Common myeloid progenitor, CD34-positive (primary cell): ENCODE measurements around the gene GUCA1A. TPM values are rescaled to one million over a fixed set of nuclear protein-coding genes. Genes with fewer than 3 reads are reported as not detected.

Experiments used
- CTCF ChIA-PET: fragments of 350-600 bp; sonication (Branson Sonifier 250); formaldehyde crosslinking; loops from one replicate; lab custom pipeline; 2021; ENCODE audit warnings: antibody characterized with exemption; lab: Charles Lee
- POLR2A ChIA-PET: fragments of 350-600 bp; sonication (Branson Sonifier 250); formaldehyde crosslinking; loops from one replicate; lab custom pipeline; 2021; ENCODE audit warnings: antibody characterized with exemption; lab: Charles Lee
- DNase-seq, 3 donors: peaks; one replicate each; pipeline versions ENCODE4 v3.0.0 to v3.0.0-alpha.2; 2013
- H3K27ac ChIP-seq, 2 experiments: 1 replicate in 1 of 2; 2 replicates in 1 of 2; pipeline ENCODE4 v1.7.0; 2013; ENCODE audit warnings: inconsistent platforms in 2 of 2, low read length in 2 of 2, mild to moderate bottlenecking in 2 of 2, low read depth in 1 of 2, moderate library complexity in 1 of 2; ENCODE audit not compliant: severe bottlenecking in 2 of 2, insufficient read depth in 1 of 2, poor library complexity in 1 of 2
- H3K27me3 ChIP-seq, 5 experiments: replicated peaks in 2 of 5; 1 replicate in 3 of 5; 2 replicates in 2 of 5; pipeline versions ENCODE4 v1.6.1 to v1.7.0; 2013; ENCODE audit warnings: low read length in 4 of 5, mild to moderate bottlenecking in 2 of 5, moderate library complexity in 2 of 5, inconsistent platforms in 1 of 5; ENCODE audit not compliant: insufficient read depth in 5 of 5, control insufficient read depth in 4 of 5
- H3K36me3 ChIP-seq, 4 experiments: 1 replicate in 2 of 4; 2 replicates in 2 of 4; pipeline versions ENCODE4 v1.6.1 to v1.7.0; 2013; ENCODE audit warnings: low read length in 3 of 4, control low read depth in 1 of 4, mild to moderate bottlenecking in 1 of 4; ENCODE audit not compliant: control insufficient read depth in 4 of 4, insufficient read depth in 4 of 4
- H3K4me1 ChIP-seq, 4 experiments: 1 replicate in 3 of 4; 2 replicates in 1 of 4; pipeline versions ENCODE4 v1.6.1 to v1.7.1; 2013; ENCODE audit warnings: low read length in 3 of 4, mild to moderate bottlenecking in 3 of 4, control low read depth in 1 of 4, inconsistent platforms in 1 of 4, moderate library complexity in 1 of 4; ENCODE audit not compliant: control insufficient read depth in 4 of 4, insufficient read depth in 4 of 4; ENCODE audit errors: control extremely low read depth in 1 of 4
- H3K4me3 ChIP-seq, 7 experiments: 1 replicate in 4 of 7; 2 replicates in 3 of 7; pipeline versions ENCODE4 v1.5.1 to v1.7.0; 2013; ENCODE audit warnings: mild to moderate bottlenecking in 7 of 7, low read length in 6 of 7, moderate library complexity in 6 of 7, inconsistent platforms in 2 of 7, low read depth in 2 of 7, control low read depth in 1 of 7; ENCODE audit not compliant: insufficient read depth in 4 of 7, control insufficient read depth in 1 of 7; ENCODE audit errors: extremely low read depth in 1 of 7
- H3K9me3 ChIP-seq, 5 experiments: 1 replicate in 4 of 5; 2 replicates in 1 of 5; pipeline versions ENCODE4 v1.6.1 to v1.7.1; 2013; ENCODE audit warnings: low read length in 4 of 5, mild to moderate bottlenecking in 2 of 5, inconsistent platforms in 1 of 5, low read depth in 1 of 5, moderate library complexity in 1 of 5; ENCODE audit not compliant: control insufficient read depth in 4 of 5, insufficient read depth in 2 of 5; ENCODE audit errors: control extremely low read depth in 1 of 5
- WGBS: methylation state at CpG from one replicate; pipeline ENCODE4 v1.1.5; 2013; ENCODE audit not compliant: insufficient coverage; 5-methylcytosine and 5-hydroxymethylcytosine counted together
- polyA plus RNA-seq: library from polyadenylated mRNA; unstranded; fragments of 120-200 nt; gene quantifications from one replicate; pipeline ENCODE4 v1.2.1, GENCODE V29; 2013

GUCA1A gene
- polyA plus RNA-seq = not detected

DNA sequence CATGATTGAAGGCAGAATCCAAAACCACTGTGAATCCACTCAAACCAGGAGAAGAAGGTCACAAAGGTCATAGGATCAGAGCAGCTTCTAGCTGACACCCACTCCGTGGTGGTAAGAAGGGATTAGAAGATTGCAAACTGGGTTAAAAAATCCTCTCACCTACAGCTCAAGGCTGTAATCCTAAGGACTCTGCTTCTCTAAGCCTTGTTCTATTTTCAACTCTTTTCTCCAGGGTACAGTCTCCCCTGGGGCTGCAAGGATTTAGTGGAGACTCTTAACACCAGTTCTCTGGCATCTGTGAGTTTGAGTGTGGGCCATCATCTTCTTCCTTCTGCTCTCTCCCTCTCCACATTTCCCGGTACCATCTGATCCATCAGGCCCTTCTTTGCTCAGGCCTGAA lies at the start of gene GUCA1A:
Gene GUCA1A (plus strand): TSS at position 264 of the 400 bp plus-strand sequence. CDS start 250 bp downstream, outside the sequence.
- 100% methylated on average over 1 of the region's 2 CpGs for WGBS
- no peak for DNase-seq

GRCh38 chr6:42123379-42124103 lies 49.6 kb upstream of the GUCA1A start:
- ChIA-PET POLR2A (no interaction called here), CTCF (interaction anchor here (1.2 to 2.0 kb wide), 4 partner anchors 10 to 19 kb away, joined by 3 to 9 read pairs (median 4); no protein-coding TSS in a partner anchor)
- Histone ChIP-seq H3K9me3 (no peaks in the 10 kb centered on the region), H3K4me1 (peaks cover 0 to 6% (median 2%) of the 10 kb centered on the region in 4 experiments), H3K4me3 (no peak overlapping the region), H3K27ac (no peak overlapping the region), H3K36me3 (no peaks in the 10 kb centered on the region), H3K27me3 (no peaks in the 10 kb centered on the region)
- WGBS = 92% methylated on average over 8 of the region's 11 CpGs
- no peak for DNase-seq

More for the DNA sequence above, at the start of gene GUCA1A:
- Histone ChIP-seq H3K9me3 (no peaks in the 10 kb centered on the region), H3K36me3 (no peaks in the 10 kb centered on the region), H3K27me3 (peaks cover 0 to 4% (median 0%) of the 10 kb centered on the region in 5 experiments), H3K27ac (no peak within 1 kb of the TSS), H3K4me1 (peaks cover 0 to 6% (median 2%) of the 10 kb centered on the region in 4 experiments), H3K4me3 (no peak within 1 kb of the TSS)
- ChIA-PET CTCF (interaction anchor here (1.1 to 1.4 kb wide), 2 partner anchors 9 to 42 kb away, joined by 3 read pairs; no protein-coding TSS in a partner anchor), POLR2A (no interaction called here)

- WGBS = 100% methylated on average over 1 of the region's 9 CpGs
- no peaks in the 10 kb centered on the region for H3K9me3 ChIP-seq
- no peaks in the 10 kb centered on the region for H3K36me3 ChIP-seq
- H3K4me1 ChIP-seq = peaks cover 0 to 6% (median 2%) of the 10 kb centered on the region in 4 experiments
- H3K27ac ChIP-seq = no peak overlapping the region
- ChIA-PET CTCF (interaction anchor here (0.7 to 2.0 kb wide), 4 partner anchors 9 to 342 kb away, joined by 3 to 9 read pairs (median 4); no protein-coding TSS in a partner anchor), POLR2A (no interaction called here)
- H3K27me3 ChIP-seq = no peaks in the 10 kb centered on the region
- no peak overlapping the region for H3K4me3 ChIP-seq
- DNase-seq = no peak
Observed at GRCh38 chr6:42124223-42124836, 48.8 kb upstream of the GUCA1A start.

- Histone ChIP-seq H3K27me3 (no peaks in the 10 kb centered on the region), H3K4me1 (peaks cover 0 to 6% (median 2%) of the 10 kb centered on the region in 4 experiments), H3K4me3 (no peak overlapping the region), H3K27ac (no peak overlapping the region), H3K9me3 (no peaks in the 10 kb centered on the region), H3K36me3 (no peaks in the 10 kb centered on the region)
- peak in 2 of 3 donors; percentile 17 to 20 for DNase-seq
- ChIA-PET POLR2A (no interaction called here), CTCF (interaction anchor here (0.7 to 2.0 kb wide), 4 partner anchors 11 to 343 kb away, joined by 3 to 9 read pairs (median 4); no protein-coding TSS in a partner anchor)
- 76% methylated on average over 12 of the region's 14 CpGs for WGBS
Observed at GRCh38 chr6:42125231-42125630, 47.9 kb upstream of the GUCA1A start.

- ChIA-PET CTCF (interaction anchor here (0.7 kb wide), 1 partner anchor 32 kb away, joined by 3 read pairs; no protein-coding TSS in a partner anchor), POLR2A (no interaction called here)
- H3K4me1 ChIP-seq = peaks cover 0 to 6% (median 2%) of the 10 kb centered on the region in 4 experiments
- H3K9me3 ChIP-seq = no peaks in the 10 kb centered on the region
- no peak for DNase-seq
- H3K27ac ChIP-seq = no peak overlapping the region
- H3K4me3 ChIP-seq = no peak overlapping the region
- 100% methylated on average over 1 of the region's 3 CpGs for WGBS
- no peaks in the 10 kb centered on the region for H3K36me3 ChIP-seq
- no peaks in the 10 kb centered on the region for H3K27me3 ChIP-seq
Observed at GRCh38 chr6:42125663-42126062, 47.5 kb upstream of the GUCA1A start.

DNA sequence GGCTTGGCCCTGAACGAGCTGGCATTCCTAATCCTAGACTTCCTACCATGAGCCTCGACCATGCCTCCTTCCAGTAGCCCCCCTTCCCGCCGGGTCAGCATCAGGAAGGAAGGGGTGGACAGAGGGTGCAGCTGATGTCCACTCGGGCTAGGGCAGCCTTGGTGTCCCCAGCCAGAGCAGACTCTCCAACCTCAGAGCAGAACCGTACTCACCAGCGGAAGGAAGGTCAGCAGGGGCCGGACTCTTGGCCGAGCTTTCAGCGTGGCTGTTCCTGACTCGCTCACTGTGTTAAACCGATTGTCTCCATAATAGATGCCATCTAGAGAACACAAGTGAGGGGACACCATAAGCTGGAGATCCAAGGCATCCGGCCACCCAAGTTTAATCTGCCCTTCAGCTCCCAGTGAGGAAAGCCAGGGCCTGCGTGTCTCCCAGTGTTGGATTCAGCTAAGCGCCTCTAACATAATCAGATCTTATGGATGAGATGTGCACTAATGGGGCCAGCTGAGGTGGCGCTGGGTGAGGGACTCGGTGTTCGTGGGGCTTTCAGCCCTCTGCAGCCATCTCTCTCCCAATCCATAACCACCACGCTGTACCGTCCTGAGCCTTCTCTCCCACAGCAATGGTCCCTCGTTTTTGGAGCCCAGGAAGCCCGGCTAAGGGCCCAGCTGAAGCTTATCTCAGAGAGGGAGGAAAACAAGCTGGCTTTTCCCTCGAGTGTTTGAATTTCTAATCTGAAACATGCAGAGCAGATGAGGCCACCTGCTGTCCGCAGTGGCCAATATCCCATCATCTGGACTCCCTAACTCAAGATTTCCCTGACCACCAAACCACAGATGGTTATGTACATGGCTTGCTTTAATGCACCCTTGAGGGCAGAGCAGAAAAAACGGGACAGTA lies 44.5 kb upstream of the GUCA1A start:
- POLR2A ChIA-PET = interaction anchor here (0.7 kb wide), 1 partner anchor 323 kb away, joined by 3 read pairs; no protein-coding TSS in a partner anchor
- Histone ChIP-seq H3K27me3 (no peaks in the 10 kb centered on the region), H3K27ac (no peak overlapping the region), H3K4me1 (peaks cover 0 to 6% (median 2%) of the 10 kb centered on the region in 4 experiments), H3K9me3 (no peaks in the 10 kb centered on the region), H3K36me3 (no peaks in the 10 kb centered on the region), H3K4me3 (no peak overlapping the region)
- CTCF ChIA-PET = interaction anchor here (1.2 to 1.6 kb wide), 2 partner anchors 17 to 19 kb away, joined by 3 read pairs; no protein-coding TSS in a partner anchor
- no peak for DNase-seq
- WGBS = 96% methylated on average over 21 of the region's 25 CpGs
